HG03520 (cell line): Measurements from ENCODE around the gene HMGN1.
"Not testable (repeated sequence)": the region's sequence is repeated elsewhere in the genome, so short reads cannot be mapped to it uniquely, and the experiment has no call there.

Experiments
- ATAC-seq: cut with Tn5 transposase; IDR thresholded peaks from one replicate; pipeline ENCODE4 v1.9.1; 2021; ENCODE audit warnings: mild to moderate bottlenecking, moderate library complexity; ENCODE audit not compliant: unreplicated experiment

Gene HMGN1

DNA sequence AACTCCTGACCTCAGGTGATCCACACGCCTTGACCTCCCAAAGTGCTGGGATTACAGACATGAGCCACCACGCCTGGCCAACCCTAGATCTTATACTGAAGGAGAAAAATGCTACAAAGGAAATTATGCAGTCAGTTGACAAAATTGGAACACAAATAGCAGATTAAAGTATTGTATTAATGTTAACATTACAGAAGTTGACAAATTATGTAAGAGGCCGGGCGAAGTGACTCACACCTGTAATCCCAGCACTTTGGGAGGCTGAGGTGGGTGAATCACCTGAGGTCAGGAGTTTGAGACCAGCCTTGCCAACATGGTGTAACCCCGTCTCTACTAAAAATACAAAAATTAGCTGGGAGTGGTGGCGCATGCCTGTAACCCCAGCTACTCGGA is 21.0 kb upstream of the HMGN1 start:
- not testable (repeated sequence) for ATAC-seq

DNA sequence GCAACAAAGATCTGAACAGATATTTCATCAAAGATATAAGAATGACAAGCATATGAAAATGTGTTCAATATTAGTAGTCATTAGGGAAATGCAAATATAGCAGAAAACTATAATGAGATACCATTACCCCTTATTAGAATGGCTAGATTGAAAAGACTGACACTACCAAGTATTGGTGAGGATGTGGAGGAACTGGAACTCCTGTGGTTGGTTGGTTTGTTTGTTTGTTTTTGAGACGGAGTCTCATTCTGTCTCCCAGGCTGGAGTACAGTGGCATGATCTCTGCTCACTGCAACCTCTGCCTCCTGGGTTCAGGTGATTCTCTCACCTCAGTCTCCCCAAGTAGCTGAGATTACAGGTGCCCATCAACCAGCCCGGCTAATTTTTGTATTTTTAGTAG is 18.9 kb upstream of the HMGN1 start:
- ATAC-seq, result no peak

DNA sequence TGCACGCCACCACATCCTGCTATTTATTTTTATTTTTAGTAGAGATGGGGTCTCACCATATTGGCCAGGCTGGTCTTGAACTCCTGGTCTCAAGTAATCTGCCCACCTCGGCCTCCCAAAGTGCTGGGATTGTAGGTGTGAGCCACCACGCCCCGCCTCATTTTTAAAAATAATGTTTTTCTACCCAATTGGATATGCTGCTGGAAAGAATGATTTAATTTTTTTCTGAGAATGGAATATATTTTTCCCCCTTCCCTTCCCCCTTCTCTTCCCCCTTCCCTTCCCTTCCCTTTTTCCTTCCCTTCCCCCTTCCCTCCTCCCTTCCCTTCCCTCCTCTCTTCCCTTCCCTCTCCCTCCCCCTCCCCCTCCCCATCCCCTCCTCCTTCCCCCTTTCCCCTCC is 17.7 kb upstream of the HMGN1 start:
- no peak for ATAC-seq

DNA sequence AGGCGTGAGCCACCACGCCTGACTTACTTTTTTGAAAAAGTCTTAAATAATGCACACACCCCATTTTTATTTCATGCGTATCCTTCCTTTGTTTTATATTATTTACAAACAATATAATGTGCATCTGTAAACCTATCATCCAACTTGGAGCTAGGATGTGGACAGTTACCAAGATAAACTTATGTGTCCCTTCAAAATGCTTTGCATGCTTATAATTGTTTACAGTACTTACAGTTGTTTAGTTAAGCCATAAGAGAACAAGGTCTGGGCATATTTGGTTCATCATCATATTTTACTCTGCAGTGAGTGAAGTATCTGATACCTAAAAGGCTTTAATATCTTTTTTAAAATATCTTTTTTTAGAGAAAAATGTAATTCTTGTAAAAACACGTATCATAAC is 16.1 kb upstream of the HMGN1 start:
- ATAC-seq, result no peak

DNA sequence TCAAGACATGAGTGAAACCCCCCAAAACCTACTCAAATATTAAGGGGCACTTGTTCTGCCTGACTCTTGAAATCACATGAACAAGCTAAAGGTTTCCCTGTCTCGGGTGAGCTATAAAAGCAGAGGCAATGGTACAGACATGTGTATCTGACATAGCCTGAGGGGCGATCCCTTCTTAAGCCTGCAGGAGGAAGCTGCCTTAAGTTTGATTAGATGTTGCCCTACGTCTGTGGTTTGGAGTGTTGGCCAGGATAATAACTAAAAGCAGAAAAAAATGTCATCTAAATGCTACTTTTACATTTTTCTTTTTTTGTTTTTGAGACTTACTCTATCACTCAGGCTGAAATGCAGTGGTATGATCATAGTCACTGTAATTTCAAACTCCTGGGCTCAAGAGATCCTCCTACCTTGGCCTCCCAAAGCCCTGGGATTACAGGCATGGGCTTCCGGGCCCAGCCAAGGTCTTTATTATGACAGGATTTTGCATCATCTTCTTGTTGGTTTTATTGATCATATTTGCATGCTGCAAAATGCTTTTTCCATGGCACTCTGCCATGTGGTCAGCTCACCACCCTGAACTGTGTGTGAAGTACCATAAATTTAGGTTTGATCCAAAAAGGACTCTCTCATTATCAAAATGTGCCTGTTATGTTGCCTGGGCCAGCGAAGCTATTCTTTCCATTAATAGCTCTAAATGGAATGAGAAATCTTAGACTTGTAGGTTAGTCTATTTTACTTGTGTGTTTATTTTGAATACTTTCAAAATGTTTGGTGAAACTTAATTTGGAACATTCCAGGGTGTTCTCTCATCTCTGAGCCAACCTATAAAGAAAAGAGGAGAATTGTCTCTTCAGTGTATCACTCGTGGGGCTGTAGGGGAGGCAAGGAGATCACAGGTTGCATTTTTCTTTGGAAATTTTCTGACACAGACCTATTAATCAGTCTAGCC is 15.0 kb upstream of the HMGN1 start:
- no peak for ATAC-seq

DNA sequence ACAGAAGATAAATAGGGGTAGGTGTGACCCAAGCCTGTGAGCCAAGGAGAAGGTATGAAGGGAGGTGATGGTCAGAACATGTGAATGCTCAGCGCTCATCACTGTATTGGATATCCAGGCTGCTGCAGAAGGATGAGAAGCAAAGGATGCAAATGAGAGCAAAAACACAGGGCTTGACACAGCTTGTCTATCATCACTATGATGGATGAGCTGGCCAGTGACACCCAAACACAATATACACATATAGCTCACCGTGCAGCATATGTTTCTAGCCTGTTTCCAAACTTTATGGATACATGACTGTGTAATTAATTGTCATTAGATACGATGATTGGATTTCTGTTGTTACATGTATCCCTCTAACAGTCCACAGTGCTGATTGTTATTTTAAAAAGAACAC is 13.8 kb upstream of the HMGN1 start:
- ATAC-seq, result no peak

DNA sequence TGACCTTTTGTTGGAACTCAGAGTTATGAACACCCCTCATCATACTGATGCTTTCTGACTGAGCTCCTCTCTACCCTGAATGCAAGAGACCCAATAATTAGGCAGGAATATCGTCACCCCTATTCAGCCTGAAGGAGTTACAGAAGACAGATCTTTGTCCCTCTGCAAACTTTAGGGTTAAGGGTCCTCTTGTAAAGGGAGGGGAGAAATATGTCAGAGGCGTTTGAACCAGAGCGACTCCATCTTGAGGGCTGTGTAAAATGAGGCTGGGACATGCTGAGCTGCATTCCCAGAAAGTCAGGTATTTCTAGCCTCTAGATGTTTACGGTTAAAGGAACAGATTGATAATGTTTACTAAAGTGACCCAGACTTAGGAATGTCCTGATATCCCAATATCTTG is 10.5 kb upstream of the HMGN1 start:
- no peak for ATAC-seq

DNA sequence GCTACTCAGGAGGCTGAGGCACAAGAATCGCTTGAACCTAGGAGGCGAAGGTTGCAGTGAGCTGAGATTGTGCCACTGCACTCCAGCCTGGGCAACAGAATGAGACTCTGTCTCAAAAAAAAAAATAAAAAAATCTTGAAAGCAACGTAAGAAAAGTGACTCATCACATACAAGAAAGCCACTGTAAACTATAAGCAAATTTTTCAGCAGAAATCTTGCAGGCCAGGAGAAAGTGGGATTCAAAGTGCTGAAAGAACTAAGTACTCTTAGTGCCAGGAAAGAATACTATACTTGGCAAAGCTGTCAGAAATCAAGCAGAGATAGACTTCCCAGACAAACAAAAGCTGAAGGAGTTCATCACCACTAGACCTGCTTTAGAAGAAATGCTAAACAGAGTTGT is 4.4 kb upstream of the HMGN1 start:
- ATAC-seq, result no peak

DNA sequence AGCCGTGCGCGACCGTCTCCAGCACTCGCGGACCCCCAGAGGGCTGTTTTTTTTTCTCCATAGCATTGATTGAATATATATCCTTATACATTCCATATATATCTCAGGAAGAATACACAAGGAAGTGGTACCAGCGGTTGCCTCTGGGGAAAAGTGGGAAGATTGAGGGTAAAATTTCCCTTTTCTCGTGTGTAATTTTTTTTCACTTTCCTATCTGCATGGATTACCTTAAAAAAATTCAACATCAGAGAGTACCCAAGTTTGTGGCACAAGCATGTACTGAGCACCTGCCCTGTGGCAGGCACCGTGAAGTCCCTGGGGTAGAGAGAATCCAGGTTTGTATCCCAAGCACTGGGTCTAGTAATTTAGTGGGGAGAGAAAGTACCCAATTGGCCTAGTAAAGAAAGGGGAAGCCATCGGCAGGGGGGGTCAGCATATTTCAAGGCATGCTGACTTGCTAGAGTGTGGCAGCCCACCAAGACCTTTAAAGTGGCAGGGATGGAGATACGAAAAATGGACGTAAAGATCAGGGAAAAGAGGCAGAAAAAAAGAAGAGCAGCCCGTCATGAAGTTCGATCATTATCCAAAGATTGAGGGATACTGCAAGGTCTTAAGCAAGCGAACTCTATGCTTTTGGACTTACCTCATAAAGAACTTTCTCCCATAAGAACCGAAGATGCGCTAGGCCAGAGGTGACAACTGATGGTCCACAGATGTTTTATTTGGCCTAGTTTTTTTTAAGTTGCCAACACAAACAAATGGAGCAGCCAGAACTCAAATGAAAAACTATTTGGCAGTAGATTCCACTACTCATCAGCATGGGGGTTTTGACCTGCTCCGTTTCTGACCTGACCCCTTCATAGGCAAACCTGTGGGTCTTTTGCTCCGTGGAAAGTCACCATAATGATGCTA is 1.5 kb upstream of the HMGN1 start:
- ATAC-seq, result no peak

DNA sequence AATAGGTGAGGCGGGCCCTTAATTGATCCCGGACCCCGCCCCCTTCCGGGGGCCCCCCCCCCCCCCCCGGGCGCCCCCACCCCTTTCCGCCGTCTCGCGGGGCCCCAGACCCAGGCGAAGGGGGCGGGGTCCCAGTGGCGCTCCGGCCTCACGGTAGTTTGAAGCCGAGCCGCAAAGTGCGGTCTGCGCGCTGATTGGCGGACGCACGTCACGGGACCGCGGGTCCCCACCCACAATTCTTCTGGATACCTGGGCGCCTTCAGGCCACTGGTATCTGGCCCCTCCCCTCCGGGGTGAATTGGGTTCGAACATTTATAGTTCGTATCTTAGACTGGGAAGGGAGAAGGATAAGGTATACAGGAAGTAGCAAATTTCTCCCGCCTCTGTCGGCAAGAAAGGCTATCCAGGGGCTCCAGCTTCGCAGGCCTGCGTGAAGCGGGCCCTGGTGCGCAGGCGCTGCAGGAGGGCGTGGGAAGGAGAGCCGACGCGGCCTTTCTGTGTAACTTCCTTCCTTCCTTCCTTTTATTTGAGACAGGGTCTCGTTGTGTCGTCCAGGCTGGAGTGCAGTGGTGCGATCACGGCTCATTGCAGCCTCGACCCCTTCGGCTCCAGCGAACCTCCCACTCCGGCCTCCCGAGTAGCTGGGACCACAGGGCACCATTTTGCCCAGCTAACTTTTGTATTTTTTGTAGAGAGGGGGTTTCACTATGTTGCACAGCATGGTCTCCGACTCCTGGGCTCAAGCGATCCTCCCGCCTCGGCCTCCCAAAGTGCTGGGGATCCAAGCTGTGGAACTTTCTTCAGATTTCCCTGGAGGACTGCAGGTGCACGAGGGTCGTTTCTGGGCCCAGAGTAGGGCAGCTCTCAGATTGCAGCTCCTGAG is 564 bp upstream of the HMGN1 start:
- peak; percentile 81 for ATAC-seq

DNA sequence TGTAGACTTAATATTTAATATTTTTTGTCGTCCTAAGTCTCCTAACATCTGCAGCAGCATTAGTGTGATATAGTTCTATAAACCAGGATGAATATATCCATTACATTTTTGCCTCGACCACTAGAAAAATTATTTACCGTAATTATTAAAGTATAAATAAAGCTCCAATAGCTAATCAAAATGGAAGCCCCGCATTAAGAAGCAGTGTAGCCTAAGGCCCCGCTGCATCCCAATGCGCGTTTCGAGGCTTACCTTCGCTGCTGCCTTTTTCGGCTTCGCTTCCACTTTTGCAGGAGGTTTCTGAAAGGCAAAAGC is 891 bp downstream of the HMGN1 start:
- no peak for ATAC-seq

DNA sequence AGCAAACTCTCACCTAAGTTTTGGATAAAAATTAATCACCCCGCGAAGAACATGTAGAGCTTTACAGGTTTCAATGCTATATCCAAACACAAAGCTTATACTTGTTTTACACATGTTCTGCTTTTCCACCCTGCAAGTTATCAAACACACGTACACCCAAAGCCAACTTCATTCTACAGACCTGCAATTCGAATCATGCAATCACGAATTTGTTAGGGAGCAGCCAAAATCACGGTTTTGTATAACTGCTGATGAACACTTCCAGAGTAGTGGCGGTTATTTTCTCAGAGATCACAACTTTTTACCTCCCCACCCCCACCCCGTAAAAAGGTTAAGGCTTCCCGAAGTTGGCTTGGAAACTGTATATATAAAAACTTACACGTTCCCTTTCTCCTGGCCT is 1.4 kb downstream of the HMGN1 start:
- ATAC-seq, result no peak

DNA sequence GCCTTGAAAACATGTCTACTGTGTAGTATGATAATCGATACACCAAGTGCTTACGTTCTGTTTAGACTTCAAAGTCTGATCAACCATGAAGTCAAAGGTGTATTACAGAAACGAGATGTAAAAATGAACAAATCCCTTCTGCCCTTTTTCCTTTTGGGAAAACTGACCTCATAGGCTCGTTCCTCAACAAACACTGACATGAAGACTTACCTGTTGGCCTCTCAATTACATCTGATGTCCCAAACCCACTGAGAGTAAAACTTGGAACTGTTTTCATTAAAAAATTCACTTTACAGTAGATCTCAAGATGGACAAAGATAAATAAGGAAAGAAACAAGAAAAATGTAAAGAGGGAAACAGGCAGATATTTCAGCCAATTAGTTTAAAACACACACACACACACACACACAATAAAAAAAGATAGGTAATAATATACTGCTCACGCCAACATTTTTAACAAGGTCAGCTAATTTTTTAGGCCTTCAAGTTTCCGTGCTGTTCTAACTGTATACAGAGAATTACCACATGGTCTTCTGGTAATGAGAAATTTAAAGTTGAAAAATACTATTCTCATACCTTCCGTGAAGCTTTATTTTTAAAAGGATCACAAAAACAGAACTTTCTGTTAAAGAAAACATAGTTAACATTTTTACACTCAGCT is 2.1 kb downstream of the HMGN1 start:
- ATAC-seq, result no peak

DNA sequence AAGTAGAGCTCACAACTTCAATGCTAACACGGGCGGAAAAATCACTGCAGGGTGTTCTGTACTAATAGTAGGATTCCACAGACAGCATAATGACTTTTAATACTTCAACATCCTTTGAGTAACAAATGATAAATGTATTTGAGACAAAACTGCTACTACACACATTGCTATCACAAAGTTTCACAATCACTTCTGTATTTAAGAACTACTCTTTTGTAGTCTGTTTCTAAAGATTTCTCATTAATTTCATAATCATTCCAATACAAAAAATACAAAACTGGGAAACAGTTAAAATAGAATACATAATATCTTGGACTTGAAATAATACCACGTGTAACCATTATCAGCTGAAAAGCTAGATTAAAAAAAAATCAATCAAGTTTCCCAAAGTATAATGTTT is 2.7 kb downstream of the HMGN1 start:
- no peak for ATAC-seq

DNA sequence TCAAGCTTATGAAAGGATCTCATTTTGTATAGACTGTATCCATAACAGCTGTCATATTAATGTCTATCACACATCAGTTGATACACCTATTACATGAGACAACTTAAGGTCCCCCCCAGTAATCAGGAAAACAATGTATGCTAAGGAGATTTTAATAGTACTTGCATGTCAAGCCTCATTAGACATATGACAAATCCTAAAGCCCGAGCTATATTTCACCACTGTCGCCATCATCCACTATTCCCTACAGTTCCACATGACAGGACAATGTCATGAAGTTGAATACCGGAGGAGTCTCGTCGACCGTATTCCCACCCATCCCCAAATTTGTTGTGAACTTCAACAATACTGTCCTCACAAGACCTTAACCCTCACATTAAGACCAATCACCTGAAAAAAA is 3.4 kb downstream of the HMGN1 start:
- ATAC-seq, result no peak

DNA sequence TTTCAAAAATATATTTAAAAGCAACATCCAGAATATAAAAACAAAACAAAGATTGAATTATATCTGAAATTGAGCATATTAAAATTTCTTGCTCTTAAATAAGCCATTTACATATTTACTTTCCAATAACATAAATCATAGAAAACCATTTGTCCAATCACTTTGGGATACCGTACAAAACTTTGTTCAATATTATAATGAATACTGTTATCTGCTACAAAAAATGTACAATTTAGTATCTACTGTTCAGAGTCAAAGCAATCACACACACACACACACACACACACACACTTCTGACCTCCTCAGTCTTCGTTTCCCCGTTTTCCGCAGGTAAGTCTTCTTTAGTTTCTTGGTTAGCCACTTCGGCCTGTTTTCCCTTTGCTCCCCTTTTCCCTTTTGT is 4.0 kb downstream of the HMGN1 start:
- no peak for ATAC-seq

DNA sequence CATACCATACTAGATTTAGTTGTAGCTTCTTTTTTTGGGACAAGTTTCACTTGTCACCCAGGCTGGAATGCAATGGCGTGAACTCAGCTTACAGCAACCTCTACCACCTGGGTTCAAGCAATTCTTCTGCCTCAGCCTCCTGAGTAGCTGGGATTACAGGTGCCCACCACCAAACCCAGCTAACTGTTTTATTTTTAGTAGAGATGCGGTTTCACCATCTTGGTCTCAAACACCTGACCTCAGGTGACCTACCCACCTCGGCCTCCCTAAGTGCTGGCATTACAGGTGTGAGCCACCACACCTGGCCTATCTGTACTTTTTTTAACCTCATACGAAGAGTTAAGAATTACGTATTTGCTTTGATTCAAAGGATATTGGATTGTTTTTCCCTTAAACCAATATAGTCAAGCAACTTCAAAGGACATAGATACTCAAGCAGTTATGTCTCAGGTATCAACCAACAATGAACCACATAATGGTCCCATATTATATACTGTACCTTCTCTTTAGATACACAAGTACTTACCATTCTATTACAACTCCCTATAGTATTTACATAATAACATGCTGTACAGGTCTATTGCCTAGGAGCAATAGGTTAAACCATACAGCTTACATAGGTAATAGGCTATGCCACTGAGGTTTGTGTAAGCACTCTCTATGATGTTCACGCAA is 7.5 kb downstream of the HMGN1 start:
- no peak for ATAC-seq

DNA sequence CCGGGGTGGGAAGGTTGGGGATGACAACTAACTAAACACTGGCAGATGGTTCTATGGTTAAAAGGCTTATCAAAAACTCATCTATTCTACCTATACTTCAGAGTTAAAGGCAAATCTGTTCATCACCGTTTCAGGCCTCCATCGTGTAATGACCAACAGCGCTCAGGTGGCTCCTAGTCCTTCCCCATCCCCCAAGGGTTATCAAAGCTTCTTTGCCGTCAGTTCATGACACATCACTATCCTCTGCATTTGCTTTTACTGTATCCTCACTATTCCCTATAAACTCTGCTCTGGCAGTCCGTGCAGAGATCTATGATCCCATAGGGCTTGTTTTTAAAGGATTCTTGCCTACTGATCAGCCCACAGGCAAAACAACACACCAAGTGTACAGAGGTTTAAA is 8.2 kb downstream of the HMGN1 start:
- ATAC-seq, result no peak

DNA sequence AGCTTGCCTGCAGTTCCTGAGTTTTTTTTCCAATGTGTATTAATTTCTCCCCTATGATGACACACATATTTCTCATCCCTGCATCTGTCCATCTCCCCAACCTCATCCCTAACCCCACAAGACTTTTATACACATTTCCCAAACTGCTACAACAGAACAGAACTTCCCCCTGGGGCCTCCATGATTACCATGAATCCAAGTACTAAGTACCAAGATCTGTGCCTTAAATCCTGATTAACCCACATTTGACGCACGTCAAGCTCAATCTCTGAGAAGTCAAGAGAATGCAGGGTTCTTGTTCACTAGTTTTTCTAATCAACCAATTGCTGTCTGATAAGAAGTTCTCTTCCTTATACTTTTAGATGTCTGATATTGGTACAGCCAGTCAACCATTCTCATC is 9.7 kb downstream of the HMGN1 start:
- ATAC-seq, result no peak

DNA sequence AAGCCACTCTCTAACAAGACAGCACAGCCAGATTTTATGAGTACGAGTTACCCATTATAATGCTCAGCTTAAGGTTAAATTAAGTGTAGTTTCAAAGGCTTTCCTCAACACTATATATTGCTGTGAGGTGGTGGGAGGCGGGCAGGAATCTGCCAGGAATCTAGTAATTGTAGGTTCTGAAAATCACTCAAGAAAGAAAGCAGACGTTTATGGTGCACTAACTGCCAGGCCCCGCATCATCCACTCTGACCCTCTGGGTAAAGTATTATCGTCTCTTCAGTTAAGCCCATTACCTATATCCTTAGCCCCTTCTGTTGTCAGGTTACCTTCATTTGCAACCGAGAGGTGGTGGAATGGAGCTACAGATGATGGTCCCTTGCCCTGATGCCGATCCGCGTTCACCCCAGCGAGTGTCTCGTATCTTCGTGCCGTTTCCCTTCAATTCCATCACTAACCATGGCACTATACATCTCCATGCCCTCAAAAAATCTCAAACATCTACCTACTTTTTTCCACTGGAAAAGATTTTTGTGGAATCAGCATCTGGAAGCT is 12.4 kb downstream of the HMGN1 start:
- ATAC-seq, result no peak
